ENCODE measurements around the gene XBP1. TPM values are rescaled to one million over a fixed set of nuclear protein-coding genes. Genes with fewer than 3 reads are reported as not detected.
"Not testable (repeated sequence)": the region's sequence is repeated elsewhere in the genome, so short reads cannot be mapped to it uniquely, and the experiment has no call there.

Gene XBP1
- total RNA-seq, 1 experiment from 2014 or later: 47.4 TPM

DNA sequence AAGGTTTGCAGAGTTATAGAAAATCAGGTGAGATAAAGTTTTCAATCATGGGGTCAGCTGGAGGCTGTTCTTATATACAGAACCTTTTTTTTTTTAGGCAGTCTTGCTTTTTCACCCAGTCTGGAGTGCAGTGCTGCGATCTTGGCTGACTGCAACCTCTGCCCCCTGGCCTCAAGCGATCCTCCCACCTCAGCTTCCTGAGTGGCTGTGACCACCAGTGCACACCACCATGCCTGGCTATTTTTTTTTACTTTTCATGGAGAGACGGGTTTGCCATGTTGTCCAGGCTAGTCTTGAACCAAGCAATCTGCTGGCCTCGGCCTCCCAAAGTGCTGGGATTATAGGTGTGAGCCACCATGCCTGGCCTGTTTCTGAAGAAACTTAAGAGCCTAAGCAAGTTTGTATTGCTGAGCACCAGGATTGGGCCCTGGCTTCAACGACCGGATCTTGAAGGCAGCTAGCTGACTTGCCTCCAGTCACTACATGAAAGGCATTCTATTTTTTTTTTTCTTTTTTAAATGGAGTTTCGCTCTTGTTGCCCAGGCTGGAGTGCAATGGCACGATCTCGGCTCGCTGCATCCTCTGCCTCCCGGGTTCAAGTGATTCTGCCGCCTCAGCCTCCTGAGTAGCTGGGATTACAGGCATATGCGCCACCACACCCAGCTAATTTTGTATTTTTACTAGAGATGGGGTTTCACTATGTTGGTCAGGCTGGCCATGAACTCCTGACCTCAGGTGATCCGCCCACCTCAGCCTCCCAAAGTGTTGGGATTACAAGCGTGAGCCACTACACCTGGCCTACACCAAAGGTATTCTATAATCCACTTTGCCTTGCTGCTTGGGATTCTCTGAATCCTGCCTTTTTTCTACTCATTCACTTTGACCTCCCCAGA, 7.6 kb downstream of the XBP1 start:
- no peak for DNase-seq (ENCODE audit: low spot score)

DNA sequence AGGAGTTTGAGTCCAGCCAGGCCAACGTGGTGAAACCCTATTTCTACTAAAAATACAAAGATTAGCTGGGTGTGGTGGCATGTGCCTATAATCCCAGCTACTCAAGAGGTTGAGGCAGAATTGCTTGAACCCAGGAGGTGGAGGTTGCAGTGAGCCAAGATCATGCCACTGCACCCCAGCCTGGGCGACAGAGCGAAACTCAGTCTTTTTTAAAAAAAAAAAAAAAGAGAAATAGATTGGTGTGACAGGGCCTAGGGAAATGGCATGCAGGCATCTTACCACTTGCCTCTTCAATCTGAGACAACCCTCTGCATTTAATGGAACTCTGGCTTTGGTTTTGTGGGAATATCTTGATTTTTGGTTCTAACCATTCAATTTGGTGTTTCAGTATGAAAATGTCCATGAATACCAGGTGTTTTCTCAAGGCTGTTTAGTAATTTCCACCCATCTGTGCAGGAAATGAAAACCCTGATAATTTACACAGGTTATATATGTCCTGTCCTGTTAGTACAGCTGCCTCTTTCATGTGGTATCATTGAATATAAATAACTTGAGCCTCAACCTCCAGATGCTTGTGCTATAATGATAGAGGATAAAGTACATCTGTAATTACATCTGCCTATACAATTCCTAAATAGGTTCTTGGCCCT, 8.4 kb downstream of the XBP1 start:
- no peak for DNase-seq (ENCODE audit: low spot score)

DNA sequence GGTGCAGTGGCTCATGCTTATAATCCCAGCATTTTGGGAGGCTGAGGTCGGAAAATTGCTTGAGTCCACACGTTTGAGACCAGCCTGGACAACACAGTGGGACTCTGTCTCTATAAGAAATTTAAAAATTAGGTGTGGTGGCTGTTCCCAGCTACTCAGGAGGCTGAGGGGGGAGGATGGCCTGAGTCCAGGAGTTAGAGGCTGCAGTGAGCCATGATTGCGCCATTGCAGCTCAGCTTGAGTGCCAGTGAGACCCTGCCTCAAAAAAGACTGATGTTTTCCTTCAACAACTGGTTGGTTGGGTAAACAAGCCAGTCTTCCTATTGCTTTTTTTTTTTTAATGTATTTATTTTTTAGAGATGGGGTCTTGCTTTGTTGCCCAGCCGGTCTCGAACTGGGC, 9.2 kb downstream of the XBP1 start:
- DNase-seq (ENCODE audit: low spot score): no peak

DNA sequence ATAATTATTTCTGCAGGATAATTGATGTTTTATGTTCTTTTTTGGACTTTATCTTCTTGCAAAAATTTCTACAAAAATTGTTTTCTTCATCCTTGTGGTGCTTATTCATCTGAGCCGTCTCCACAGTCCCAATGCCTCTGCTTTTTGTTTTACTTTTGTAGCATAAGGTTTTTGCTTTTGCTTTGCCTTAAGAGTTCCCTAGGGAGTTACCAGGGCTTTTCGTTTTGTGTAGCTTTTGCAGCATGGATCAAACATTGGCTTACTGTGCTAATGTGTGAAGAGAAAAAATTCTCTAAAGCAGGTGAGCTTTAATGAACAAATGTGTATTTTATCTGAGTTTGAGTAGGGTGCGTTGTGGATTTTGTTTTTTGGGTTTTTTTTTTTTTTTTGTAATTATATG, 11.8 kb downstream of the XBP1 start:
- no peak for DNase-seq (ENCODE audit: low spot score)

DNA sequence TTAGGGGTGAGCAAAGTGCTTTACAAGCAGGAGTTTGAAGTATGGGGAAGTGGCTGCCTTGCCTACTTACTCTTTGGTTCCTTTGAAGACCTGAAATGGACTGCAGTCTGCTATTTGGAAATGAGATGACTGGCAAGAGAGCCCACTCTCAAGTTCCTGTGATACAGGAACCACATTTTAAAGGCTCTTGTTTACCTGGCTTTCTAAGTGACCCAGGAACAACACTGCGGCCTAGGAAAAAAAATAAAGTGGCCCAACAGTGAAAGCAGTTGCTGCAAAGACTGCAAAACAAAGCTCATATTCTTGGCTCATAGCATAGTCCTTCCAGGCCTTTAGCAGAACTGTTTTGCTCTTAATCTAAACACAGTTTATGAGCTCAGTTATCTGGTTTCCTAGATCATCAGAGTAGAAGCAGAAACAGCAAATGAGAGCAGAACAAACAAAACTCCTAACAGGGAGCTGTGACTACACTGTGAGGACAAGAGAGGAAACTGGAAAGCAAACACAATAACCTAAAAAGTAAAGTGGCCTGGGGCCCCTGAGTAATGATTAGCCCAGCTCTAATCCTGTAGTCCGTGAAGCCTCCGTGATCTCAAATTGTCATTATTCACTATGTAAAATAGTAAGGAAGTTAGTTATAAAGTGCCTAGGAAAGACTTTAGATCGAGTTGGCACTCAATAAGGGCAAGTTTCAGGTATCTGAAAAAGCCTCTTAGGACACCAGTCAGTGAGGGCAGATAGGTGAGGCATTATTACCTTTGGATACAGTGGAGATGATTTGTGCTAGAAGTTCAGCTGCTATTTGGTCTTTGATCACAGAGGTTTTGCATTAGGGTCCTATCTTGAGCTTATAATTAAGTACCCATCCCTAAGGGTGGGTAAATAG, 16.3 kb downstream of the XBP1 start:
- no peak for DNase-seq (ENCODE audit: low spot score)

DNA sequence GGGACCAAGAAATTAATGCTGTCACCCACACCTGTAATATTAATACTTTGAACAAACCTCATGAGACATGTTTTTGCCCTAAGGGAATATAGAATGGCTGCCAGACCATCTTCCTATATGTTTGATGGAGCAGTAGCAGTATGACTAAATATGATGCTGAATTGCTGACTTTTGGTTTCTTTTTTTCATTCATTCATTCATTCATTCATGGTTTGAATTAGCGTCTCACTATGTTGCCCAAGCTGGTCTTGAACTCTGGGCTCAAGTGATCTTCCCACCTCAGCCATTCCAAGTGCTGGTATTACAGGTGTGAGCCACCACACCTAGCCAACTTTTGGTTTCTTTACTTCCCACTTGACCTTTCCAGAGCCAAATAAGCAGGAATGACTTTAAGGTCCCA, 20.1 kb downstream of the XBP1 start:
- DNase-seq (ENCODE audit: low spot score): no peak

DNA sequence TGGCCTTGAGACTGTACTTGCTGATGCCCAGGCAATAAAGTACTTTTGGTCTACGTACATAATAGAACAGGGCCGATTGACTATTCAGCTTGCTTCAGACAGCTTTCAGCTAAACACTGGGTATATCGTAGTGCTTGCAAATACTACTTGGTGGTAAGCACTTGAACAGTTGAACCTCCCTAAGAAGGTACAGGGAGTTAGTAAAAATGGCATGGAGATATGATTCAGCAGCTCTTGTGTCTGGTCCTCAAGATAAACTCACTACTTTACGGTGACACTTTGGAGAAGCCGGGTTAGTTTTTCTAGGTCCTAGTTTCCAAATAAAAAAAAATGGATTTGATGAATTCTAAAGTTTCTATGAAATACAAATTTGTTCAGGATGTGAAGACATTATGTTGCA, 20.5 kb downstream of the XBP1 start:
- no peak for DNase-seq (ENCODE audit: low spot score)

DNA sequence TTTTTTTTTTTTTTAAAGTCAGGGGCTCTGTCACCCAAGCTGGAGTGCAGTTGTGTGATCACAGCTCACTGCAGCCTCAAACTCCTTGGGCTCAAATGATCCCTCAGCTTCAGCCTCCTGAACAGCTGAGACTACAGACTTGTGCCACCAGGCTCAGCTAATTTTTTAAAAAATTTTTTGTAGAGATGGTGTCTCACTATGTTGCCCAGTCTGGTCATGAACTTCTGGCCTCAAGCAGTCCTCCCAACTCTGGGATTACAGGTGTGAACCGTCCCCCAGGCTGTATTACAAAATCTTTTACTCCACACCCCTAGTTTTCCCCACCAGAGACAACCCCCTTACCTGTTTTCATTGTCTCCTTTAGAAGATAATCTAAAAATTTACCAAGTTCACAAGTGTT, 26.0 kb downstream of the XBP1 start:
- DNase-seq (ENCODE audit: low spot score): no peak

DNA sequence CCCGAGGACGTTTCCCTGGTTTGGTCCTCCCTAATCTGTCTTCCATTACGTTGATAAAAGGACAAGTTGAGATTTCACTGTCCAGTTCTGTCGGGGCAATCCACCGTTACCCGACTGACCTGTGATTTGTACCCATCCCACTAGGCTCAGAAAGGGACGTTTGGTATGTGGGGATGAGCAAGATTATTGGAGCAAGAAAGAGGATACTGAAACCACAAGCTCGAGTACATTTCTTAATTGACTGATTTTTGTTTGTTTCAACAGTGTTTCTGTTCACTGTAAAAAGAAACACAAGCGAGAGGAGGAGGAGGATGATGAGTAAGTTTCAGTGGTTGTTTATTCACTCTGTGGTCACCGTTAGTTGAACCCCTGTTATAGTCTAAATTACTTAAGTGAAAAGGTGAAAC, 26.9 kb downstream of the XBP1 start:
- DNase-seq (ENCODE audit: low spot score): peak; percentile 6

DNA sequence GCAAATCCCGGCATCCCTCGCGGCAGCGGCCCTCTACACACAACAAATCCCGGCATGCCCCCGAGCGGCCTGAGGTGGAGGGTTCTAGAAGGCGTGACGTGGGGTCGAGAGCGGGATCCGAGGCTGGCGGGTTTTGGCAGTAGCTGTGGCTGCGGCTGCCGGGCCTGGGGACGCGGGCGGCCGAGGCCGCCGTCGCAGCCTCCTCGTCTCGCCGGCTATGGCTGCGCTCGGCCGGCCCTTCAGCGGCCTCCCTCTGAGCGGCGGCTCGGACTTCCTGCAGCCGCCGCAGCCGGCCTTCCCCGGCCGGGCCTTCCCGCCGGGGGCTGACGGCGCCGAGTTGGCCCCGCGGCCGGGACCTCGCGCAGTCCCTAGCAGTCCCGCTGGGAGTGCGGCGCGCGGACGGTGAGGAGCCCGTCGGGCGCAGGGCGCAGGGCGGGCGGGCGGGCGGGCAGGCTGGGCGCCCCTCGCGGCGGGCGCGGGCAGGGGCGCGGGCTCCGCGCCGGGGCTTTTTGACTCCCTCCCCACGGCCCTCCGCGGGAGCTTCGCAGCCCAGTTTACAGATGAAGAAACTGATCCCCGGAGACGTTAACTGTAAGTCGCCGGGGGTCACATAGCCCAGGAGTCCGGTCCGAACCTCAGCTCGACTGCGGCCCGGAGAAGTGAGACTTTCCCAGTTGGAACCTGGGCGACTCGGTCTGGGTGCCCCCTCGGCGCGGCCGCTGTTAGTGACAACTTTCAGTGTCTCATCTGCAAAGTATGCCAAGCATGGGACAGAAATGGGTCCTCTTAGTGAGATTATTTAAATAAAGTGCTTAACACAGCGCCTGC, 27.5 kb downstream of the XBP1 start, which contains the start of gene CCDC117:
Gene CCDC117, plus strand, starts transcription at position 63 of the 828 bp plus-strand sequence. Its CDS starts 155 bp downstream, at position 218.
- DNase-seq (ENCODE audit: low spot score): peak; percentile 78

DNA sequence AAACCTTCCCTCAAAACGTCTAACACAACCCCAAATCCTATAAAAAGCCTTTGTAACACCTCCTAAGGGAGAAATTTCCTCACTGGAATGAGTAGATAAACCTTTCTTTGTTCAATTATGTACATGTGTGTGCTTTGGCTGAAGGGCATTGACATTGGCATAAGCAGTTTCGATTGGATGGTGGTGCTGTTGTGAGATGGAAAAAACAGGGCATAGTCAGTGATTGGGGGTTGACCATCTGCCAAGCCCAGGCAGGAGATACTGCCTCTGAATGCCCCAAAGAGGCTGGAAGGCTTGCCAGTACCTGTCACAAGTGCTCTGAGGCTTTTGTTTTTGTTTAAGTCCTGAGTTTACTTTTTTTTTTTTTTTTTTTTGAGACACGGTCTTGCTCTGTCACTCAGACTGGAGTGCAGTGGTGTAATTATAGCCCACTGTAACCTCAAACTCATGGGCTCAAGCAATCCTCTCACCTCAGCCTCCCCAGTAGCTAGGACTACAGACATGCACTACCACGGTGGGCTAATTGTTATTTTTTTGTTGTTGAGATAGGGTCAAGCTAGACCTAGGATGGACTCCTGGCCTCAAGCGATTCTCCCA, 29.1 kb downstream of the XBP1 start:
- no peak for DNase-seq (ENCODE audit: low spot score)

DNA sequence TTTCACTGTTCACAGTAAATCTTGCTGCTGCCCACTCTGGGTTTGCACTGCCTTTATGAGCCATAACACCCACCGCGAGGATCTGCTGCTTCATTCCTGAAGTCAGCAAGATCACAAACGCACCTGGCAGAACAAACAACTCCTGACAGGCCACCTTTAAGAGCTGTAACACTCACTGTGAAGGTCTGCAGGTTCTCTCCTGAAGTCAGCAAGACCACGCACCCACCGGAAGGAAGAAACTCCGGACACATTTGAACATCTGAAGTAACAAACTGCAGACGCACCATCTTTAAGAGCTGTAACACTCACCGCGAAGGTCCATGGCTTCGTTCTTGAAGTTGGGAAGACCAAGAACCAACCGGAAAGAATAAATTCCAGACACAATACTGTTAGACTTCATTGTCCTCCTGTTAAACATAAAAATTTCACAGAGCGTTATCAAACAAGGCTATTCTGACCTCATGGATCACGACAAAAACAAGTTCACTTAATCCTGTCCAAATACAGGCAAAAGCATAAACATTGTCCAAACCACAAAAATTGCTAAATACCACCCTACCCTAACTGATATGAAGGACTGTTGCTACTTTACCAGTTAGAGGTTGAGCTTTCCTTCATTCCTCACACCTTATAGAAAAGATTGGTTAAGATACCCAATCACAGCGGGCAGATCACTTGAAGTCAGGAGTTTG, 30.8 kb downstream of the XBP1 start:
- DNase-seq (ENCODE audit: low spot score): no peak

DNA sequence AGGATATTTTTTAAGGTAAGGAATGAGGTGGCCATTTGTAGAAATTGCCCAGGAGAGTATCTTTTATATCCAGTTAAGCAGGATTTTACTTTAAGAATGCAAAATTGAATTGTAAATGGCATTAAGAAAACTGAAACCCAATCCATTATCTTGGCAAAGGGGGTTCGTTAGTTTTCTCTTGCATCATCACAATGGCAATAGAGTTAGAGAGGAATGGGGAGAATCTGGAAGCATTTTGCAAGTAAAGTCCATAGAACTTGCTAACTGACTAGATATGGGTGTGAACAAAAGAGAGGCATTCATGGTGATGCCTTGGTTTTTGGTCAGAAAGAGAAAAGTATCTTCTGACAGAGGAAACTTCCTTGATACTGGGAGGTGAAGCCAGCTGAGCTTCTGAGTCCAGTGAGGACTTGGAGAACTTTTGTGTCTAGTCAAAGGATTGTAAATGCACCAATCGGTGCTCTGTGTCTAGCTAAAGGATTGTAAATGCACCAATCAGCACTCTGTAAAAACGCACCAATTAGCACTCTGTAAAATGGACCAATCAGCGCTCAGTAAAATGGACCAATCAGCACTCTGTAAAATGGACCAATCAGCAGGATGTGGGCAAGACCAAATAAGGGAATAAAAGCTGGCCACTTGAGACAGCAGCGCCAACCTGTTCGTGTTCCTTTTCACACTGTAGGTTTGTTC, 31.5 kb downstream of the XBP1 start:
- no peak for DNase-seq (ENCODE audit: low spot score)

DNA sequence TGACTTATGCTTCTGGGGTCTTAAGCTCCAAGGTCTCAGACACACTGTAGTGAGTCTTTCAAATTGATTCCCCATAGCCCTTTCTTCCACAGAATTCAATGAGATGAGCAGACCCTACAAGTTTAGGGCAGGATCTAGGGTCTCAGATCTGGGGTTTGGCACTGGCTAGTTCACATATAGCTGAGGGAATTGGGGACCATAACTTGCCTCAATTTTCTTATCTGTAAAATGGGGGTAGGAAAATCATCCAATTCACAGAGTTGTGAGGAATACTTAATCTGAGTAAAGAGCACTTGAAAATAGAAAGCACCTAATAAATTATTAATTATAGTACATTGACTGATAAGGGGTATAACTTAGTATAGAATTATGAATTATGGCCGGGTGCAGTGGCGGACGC, 33.7 kb downstream of the XBP1 start:
- DNase-seq (ENCODE audit: low spot score): no peak

DNA sequence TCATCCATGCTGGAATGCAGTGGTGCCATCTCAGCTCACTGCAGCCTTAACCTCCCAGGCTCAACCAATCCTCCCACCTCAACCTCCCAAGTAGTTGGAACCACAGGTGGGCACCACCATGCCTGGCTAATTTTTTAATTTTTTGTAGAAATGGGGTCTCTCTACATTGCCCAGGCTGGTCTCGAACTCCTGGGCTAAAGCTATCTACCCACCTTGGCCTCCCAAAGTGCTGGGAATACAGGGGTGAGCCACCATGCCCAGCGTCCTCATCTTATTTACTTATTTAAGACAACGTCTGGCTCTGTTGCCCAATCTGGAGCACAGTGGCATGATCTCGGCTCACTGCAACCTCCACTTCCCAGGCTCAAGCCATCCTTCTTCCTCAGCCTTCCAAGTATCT, 38.4 kb downstream of the XBP1 start:
- not testable (repeated sequence) for DNase-seq (ENCODE audit: low spot score)

DNA sequence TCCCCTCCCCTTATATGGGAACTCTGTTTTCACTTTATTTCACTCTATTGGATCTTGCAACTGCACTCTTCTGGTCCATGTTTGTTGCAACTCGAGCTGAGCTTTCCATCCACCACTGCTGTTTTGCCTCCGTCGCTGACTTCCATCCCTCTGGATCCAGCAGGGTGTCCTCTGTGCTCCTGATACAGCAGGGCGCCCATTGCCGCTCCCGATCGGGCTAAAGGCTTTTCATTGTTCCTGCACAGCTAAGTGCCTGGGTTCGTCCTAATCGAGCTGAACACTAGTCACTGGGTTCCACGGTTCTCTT, 39.0 kb downstream of the XBP1 start:
- no peak for DNase-seq (ENCODE audit: low spot score)

DNA sequence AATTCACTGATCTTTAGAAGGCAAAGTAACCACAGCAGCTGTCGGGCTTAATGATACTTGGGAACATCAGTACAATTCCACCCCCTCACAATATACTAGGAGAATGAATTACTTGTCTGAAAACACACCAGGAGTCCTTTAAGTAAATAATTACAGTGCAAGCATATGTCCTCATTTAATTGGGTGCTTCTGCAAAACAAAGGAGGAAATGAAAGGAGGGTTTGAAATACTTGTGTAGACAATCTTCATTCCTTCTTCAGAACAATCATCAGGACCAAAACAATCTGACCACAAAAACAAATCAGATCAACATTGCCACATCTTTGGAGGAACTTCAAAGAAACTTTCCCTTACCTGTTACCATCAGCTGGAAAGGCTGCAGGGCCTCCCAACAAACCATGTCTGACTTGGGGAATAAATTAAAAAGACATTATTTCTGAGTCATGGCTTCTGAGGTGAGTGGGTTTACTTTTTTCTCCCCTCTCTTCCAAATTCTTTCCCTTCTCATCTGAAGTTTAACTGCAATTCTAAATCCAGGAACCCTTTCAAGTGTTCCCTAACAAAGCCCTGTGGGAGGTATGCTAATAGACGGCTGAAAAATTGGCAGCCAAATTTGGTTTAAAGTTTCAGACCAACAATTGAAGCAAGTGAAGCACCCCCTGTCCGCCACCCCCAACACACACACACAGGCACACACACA, 40.4 kb downstream of the XBP1 start:
- DNase-seq (ENCODE audit: low spot score): peak; percentile 20

DNA sequence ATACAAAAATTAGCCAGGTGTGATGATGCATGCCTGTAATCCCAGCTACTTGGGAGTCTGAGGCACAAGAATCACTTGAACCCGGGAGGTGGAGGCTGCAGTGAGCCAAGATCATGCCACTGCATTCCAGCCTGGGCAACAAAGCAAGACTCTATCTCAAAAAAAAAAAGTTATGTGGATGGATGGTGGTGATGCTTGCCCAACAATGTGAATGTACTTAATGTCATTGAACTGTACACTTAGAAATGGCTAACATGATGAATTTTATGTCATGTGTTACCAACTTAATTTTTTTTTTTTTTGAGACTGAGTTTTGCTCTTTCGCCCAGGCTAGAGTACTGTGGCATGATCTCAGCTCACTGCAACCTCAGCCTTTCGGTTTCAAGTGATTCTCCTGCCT, 45.9 kb downstream of the XBP1 start:
- not testable (repeated sequence) for DNase-seq (ENCODE audit: low spot score)

DNA sequence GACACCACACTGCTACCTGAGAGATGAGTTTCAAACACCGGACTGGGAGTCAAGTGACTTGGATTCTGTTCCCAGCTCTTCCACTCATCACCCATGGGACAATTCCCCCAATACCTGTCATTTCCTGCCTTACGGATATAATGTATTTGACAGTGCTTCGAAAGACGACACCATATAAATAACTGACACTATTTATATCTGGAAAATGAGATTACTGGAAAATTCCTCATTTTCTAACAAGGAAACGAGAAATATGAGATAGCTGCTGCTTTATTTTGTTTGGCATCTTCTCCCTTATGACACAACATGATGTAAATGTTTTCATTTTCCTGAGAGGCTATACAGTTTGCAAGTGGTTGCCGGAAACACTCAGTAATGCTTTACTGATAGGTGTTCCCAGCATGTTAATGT, 49.9 kb downstream of the XBP1 start:
- DNase-seq (ENCODE audit: low spot score): peak; percentile 60
